Pancreas (tissue), 10 donors: Measurements from ENCODE around the gene UBXN7. TPM values are rescaled to one million over a fixed set of nuclear protein-coding genes. Genes with fewer than 3 reads are reported as not detected.
"Not testable (repeated sequence)": the region's sequence is repeated elsewhere in the genome, so short reads cannot be mapped to it uniquely, and the experiment has no call there.

ENCODE experiments used
- ATAC-seq, 4 donors: fragments of 200-7000 bp; cut with Tn5 transposase; one replicate each; pipeline versions ENCODE4 v1.8.0 to v1.9.1; 2020; ENCODE audit warnings: mild to moderate bottlenecking in 4 of 4, moderate library complexity in 4 of 4
- DNase-seq, 6 donors: peaks; one replicate each; pipeline ENCODE4 v3.0.0-alpha.2; 2020
- FAIRE-seq: peaks from 2 replicates; lab custom pipeline; 2012; peaks lifted over from hg19 to GRCh38; lab: Jason Lieb, UNC
- H3K27ac ChIP-seq, 4 donors: fragments of 200-600 bp; sonication (generic); 1 replicate in 3 of 4; 2 replicates in 1 of 4; pipeline versions ENCODE4 v1.5.0 to v1.8.0; 2020
- H3K27me3 ChIP-seq, 4 donors: fragments of 200-600 bp; one replicate each; pipeline ENCODE4 v1.8.0; 2021
- H3K36me3 ChIP-seq, 3 donors: fragments of 200-600 bp; sonication (generic) in 1 of 3; one replicate each; pipeline versions ENCODE4 v1.5.0 to v1.8.0; 2020 to 2021
- H3K4me1 ChIP-seq, 3 donors: fragments of 200-600 bp; one replicate each; pipeline ENCODE4 v1.8.0; 2021
- H3K4me3 ChIP-seq, 4 donors: fragments of 200-600 bp; sonication (generic) in 2 of 4; one replicate each; pipeline versions ENCODE4 v1.5.0 to v1.8.0; 2020 to 2021
- H3K9me3 ChIP-seq, 4 donors: fragments of 200-600 bp; one replicate each; pipeline ENCODE4 v1.8.0; 2021
- WGBS, 2 donors: extraction: QIAGEN DNeasy Blood & Tissue Kit; methylation state at CpG; one replicate each; pipeline ENCODE4 v1.1.7; 2013; 5-methylcytosine and 5-hydroxymethylcytosine counted together
- intact Hi-C, 3 donors: fragments of 100-400 bp; cut with DNase I; formaldehyde crosslinking; loops; one replicate each; pipeline versions ENCODE4 v1.11.1 to v1.14.2; 2022
- polyA plus RNA-seq, 2 donors: library from polyadenylated mRNA; stranded (reverse); fragments of 200-250 nt; gene quantifications; one replicate each; pipeline ENCODE4 v1.2.3, GENCODE V29; 2013
- total RNA-seq, 6 donors: library from RNA; stranded (reverse); fragmentation: NEBNext Ultra II Directional in 4 of 6; extraction: Animal tissue kit (Norgen Biotek cat#: 25700) in 4 of 6; gene quantifications; one replicate each; pipeline versions ENCODE4 v1.2.1 to v1.2.4, GENCODE V29; 2021 to 2023
- TF ChIP-seq, protein P1 (sequence below), 4 donors: fragments of 200-600 bp; sonication (generic) in 3 of 4; IDR thresholded peaks; one replicate each; pipeline versions ENCODE4 v1.5.0 to v1.8.0; 2021; ENCODE audit warnings: antibody characterized with exemption in 4 of 4
- donor health status: healthy with polysubstance abuse.
- donor health status: DM: no; HTN: no; CAD: no; lungs with moderate emphysema.
- donor health status: DM: no; HTN: no; CAD: no.
- donor health status: control.
- donor health status: control.
- donor health status: Bipolar disorder and iron deficiency.
- donor health status: DM: yes; HTN: yes; CAD: no.
- donor health status: DM: no; HTN: no; CAD: no.
- donor health status: DM: no; HTN: no; CAD: no.
- donor health status: DM: yes; HTN: yes; CAD: no.

Gene UBXN7
- total and polyA plus RNA-seq, 8 donors, result 4.2 to 39.0 (median 21.1) TPM

DNA sequence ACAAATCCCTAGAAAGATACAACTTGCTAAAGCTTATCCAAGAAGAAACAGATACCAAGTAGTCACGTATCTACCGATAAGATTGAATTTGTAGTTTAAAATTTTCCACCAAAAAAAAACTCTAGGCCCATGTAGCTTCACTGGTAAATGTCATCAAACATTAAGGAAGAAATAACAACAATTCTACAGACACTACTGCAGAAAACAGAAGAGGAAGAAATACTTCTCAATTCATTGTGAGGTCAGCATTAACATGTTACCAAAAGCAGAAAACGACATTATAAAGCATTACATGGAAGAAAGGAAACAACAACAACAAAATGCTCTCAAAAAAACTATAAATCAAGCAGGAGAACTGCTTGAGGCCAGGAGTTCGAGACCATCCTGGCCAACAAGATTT lies 66.5 kb downstream of the UBXN7 start:
- DNase-seq (no peak), FAIRE-seq (no peak), ATAC-seq (no peak)
- Histone ChIP-seq H3K4me3 (no peak overlapping the region), H3K9me3 (no peaks in the 10 kb centered on the region), H3K4me1 (no peaks in the 10 kb centered on the region), H3K27ac (no peak overlapping the region), H3K36me3 (peaks cover 0 to 21% (median 11%) of the 10 kb centered on the region in 3 donors), H3K27me3 (no peaks in the 10 kb centered on the region)
- intact Hi-C loops, result no loop called here
- 88 to 91% methylated on average over 4 of the region's 4 CpGs for WGBS, 2 donors
- TF ChIP-seq, protein P1, sequence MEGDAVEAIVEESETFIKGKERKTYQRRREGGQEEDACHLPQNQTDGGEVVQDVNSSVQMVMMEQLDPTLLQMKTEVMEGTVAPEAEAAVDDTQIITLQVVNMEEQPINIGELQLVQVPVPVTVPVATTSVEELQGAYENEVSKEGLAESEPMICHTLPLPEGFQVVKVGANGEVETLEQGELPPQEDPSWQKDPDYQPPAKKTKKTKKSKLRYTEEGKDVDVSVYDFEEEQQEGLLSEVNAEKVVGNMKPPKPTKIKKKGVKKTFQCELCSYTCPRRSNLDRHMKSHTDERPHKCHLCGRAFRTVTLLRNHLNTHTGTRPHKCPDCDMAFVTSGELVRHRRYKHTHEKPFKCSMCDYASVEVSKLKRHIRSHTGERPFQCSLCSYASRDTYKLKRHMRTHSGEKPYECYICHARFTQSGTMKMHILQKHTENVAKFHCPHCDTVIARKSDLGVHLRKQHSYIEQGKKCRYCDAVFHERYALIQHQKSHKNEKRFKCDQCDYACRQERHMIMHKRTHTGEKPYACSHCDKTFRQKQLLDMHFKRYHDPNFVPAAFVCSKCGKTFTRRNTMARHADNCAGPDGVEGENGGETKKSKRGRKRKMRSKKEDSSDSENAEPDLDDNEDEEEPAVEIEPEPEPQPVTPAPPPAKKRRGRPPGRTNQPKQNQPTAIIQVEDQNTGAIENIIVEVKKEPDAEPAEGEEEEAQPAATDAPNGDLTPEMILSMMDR (IDR thresholded peaks at IDR 0.05), result no peak

DNA sequence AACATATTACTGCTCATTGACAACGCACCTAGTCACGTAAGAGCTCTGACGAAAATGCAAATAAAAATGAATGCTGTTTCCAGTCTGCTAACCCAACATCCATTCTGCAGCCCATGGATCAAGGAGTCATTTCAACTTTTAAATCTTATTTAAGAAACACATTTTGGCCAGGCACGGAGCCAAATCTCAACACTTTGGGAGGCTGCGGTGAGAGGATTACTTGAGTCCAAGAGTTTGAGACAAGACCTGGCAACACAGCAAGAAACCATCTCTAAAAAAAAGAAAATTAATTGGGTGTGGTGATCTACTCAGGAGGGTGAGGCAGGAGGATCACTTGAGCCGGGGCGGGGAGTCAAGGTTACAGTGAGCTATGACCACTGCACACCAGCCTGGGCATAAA lies 71.6 kb downstream of the UBXN7 start:
- Histone ChIP-seq H3K4me1 (no peaks in the 10 kb centered on the region), H3K36me3 (peaks cover 0 to 53% (median 8%) of the 10 kb centered on the region in 3 donors), H3K27ac (no peak overlapping the region), H3K4me3 (no peak overlapping the region), H3K27me3 (no peaks in the 10 kb centered on the region), H3K9me3 (no peaks in the 10 kb centered on the region)
- FAIRE-seq (no peak), DNase-seq (no peak), ATAC-seq (no peak)
- intact Hi-C loops, result no loop called here
- TF ChIP-seq, protein P1 (IDR thresholded peaks at IDR 0.05), result no peak
- 95 to 97% methylated on average over 7 of the region's 7 CpGs for WGBS, 2 donors

DNA sequence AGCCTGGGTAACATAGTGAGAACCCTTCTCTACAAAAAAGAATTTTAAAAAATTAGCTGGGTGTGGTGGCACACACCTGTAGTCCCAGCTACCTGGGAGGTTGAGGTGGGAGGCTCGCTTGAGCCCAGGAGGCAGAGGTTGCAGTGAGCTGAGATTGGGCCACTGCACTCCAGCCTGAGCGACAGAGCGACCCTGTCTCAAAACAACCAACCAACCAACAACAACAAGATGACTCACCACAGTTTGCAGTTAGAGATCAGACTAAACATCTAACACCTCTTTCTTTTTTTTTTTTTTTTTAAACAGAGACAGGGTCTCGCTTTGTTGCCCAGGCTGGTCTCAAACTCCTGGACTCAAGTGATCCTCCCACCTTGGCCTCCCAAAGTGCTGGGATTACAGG lies 73.7 kb downstream of the UBXN7 start:
- H3K36me3 ChIP-seq, result peaks cover 0 to 52% (median 14%) of the 10 kb centered on the region in 3 donors
- H3K4me1 ChIP-seq, FAIRE-seq, intact Hi-C loops, H3K9me3 ChIP-seq, DNase-seq, H3K27me3 ChIP-seq, H3K4me3 ChIP-seq, H3K27ac ChIP-seq, ATAC-seq: not testable (repeated sequence)
- WGBS, 2 donors, result 98 to 100% methylated on average over 4 of the region's 4 CpGs

DNA sequence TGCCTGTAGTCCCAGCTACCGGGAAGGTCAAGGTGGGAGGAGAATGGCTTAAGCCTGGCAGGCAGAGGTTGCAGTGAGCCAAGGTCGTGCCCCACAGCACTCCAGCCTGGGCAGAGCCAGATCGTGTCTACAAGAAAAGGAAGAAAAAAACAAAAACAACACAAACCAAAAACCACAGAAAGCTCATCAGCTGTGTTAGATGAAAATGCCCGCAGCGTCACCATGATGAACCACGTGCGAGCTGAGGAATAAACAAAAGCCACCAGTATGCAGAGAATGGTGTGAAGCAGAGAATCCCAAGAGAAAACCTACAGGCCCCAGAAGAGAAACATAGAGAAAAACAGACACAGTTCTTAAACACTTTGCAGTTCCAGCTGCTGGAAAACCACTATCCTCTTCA lies 74.3 kb downstream of the UBXN7 start:
- Histone ChIP-seq H3K27me3 (no peaks in the 10 kb centered on the region), H3K9me3 (no peaks in the 10 kb centered on the region), H3K4me1 (no peaks in the 10 kb centered on the region), H3K4me3 (no peak overlapping the region), H3K27ac (no peak overlapping the region), H3K36me3 (peaks cover 0 to 52% (median 14%) of the 10 kb centered on the region in 3 donors)
- no peak for DNase-seq
- 91 to 95% methylated on average over 7 of the region's 7 CpGs for WGBS, 2 donors
- TF ChIP-seq, protein P1 (IDR thresholded peaks at IDR 0.05), result no peak
- FAIRE-seq, result no peak
- no peak for ATAC-seq
- intact Hi-C loops, result no loop called here

DNA sequence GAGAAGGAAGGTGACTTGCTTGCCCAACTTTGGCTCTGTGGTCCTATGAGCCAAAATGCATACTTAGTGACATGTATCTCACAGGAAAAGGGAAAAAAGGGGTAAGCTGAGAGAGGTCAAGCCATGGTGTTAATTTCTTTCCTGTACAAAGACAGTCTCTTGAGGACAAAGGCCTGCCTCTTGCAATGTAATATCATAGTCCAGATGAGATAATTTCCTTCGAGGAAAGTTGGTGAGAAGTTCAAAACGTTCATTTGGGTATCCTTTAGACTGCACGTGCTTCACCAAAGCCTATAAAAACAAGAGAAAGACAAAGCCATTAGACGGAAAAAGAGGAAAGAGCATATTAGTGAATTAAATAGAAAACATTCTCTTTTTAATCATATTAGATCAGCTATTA lies 75.7 kb downstream of the UBXN7 start:
- DNase-seq (no peak), ATAC-seq (no peak), FAIRE-seq (no peak)
- Histone ChIP-seq H3K27me3 (no peaks in the 10 kb centered on the region), H3K36me3 (peaks cover 0 to 44% (median 5%) of the 10 kb centered on the region in 3 donors), H3K9me3 (no peaks in the 10 kb centered on the region), H3K4me3 (no peak overlapping the region), H3K4me1 (no peaks in the 10 kb centered on the region), H3K27ac (no peak overlapping the region)
- TF ChIP-seq, protein P1 (IDR thresholded peaks at IDR 0.05), result no peak
- intact Hi-C loops, result no loop called here
- WGBS, 2 donors, result 78 to 88% methylated on average over 4 of the region's 4 CpGs
